ENCODE results near the gene UCN.
"Not testable (repeated sequence)": the region's sequence is repeated elsewhere in the genome, so short reads cannot be mapped to it uniquely, and the experiment has no call there.

UCN gene

DNA sequence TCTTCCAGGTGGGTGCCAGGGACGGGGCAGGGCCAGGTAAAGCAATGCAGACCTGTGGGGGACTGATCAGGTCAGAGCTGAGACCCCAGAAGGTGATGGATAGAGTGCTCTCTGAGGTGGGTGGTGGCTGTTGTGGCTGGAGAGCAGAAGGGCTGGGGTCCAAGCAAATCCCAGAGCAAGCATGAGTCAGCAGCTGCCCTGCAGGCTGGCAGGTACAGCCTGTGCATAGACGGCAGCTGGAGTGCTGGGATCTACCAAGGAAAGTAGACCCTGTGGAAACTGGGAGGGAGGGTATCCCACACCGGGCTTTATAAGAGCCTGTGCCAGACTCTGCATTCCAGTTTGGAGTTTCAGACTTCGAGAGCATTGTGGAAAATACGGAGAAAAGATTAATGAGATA, 25.4 kb downstream of the UCN start:
- no peak for DNase-seq (ENCODE audit: low read depth)

DNA sequence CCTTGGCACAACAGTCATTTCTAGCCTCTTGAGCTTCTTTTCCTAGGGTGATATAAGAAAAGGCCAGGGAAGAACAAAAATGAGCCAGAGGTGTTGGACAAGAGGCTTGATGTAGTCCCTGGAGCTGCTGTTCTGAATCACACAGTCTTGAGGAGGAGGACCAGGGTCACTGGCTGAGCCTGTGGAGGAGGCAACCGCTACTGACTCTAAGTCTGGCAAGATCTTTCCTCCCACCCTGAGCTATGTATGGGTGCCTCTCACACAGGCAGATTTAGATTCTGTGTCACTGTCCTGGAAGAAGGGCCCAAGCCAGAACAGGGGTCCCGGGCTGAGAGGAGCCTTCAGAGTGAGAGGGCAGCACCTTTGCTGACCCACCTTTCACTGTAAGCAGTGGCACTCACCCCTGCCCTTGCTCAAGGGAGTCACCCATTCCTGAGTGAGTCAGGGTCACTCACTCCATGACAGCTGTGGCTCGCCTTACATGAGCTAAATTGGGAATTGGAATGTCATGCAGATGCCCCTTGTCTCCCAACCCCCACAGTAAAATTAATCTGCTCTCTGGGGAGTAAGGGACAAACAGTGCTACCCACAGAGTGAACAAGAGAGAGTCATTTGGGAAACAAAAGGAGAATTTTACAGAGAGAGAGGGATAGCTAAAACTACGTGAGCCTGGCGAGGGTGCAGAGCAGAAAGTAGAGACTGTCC, 26.2 kb downstream of the UCN start, which contains the start of gene TRIM54:
TRIM54 (plus strand) TSS at position 575 of the 705 bp plus-strand sequence. CDS start 303 bp downstream, outside the sequence.
- DNase-seq (ENCODE audit: low read depth): no peak

DNA sequence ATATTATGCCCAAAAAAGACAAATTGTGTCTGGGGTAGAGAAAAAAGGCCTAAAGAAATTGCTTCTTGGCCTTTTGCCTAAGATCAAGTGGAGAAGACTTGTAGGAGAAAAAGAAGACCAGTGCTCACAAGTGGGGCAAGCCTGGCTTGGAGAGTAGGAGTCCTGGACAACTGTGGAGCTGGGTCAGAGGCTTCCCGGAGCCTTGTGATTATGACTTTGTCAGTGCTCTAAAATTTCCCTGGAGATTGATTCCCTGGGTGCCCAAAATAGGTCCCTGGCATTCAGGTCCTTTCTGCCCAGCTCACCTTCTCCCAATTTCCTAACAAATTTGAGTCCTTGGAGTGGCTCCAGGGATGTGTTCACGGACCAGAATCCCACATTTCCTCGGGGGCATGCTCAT, 26.8 kb downstream of the UCN start:
- no peak for DNase-seq (ENCODE audit: low read depth)

DNA sequence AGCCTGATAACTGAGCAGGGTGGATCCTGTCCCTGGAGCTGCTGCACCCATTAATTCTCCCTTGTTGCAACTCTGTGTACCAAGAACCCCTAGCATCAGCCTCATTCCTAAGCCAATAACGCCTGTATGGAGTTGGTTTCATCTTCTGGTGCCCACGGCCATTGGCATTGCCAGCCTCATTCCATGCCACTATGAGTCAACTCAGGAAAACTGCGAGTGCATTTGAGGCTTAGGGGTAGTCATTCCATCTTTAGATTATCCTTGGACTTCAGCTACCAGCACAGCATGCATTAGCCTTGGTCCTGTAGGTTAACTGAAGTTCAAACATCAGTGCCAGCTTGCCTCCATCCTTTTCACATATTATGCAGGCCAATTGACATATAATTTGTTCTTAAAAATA, 27.4 kb downstream of the UCN start:
- no peak for DNase-seq (ENCODE audit: low read depth)

DNA sequence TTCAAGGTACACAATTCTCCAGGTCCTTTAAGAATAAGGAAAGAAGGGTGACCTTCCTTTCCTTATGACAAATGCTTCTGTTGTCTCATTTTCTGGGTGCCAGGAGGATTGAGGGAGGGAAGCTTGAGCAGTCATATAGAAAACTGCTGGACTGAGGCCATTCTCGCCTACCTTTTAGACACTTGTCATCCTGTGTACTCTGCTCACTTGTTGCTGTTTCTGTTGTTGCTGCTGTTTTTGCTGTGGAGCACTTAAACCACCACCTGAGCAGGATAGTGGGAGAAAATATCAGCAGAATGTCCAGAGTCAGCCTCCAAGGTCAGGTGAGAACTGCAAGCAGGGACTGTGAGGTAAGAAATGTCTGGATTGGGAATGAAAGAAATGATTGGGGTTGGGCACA, 30.2 kb downstream of the UCN start:
- no peak for DNase-seq (ENCODE audit: low read depth)

DNA sequence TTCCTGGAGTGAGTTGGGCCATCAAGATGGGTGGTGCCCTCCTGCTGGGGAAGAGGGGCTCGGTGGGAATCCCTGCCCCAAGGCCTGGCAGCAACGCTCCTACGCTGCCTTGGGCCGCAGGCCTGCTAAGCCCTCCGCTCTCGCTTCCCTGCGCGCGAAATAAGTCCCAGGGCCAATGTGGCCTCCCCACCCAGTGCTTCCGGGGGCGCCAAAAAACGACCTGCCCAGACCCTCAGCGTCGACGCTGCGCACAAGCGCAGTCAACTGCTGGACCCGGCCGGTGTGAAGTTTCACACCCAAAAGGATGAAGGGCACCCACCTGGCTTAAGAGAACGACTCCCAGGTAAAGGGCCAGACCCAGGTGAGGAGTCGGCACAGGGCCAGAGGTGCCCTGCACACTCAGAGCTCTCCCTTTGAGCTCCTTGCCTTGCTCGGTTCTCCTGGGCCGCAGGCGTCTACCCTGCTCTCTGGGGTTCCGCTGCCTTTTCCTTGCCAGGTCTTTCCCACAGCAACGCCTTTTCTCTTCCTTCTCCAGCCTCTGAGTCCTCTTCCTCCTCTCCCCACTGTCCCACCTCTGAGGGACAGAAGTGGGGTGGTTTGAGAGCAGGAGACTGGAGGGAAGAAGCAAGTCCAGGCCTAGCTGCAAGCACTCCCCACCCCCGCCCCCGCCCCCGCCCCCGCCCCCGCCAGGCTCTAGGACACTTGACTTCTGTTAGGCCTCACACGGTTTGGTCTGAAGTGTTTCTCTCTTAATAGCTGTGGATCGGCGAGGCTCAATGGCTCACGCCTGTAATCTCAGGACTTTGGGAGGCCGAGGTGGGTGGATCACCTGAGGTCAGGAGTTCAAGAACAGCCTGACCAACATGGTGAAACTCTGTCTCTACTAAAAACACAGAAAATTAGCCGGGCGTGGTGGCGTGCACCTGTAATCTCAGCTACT, 32.8 kb downstream of the UCN start, which contains the start of gene DNAJC5G:
DNAJC5G (plus strand) TSS at position 223 of the 940 bp plus-strand sequence. CDS start 1,296 bp downstream, outside the sequence.
- DNase-seq (ENCODE audit: low read depth): no peak

DNA sequence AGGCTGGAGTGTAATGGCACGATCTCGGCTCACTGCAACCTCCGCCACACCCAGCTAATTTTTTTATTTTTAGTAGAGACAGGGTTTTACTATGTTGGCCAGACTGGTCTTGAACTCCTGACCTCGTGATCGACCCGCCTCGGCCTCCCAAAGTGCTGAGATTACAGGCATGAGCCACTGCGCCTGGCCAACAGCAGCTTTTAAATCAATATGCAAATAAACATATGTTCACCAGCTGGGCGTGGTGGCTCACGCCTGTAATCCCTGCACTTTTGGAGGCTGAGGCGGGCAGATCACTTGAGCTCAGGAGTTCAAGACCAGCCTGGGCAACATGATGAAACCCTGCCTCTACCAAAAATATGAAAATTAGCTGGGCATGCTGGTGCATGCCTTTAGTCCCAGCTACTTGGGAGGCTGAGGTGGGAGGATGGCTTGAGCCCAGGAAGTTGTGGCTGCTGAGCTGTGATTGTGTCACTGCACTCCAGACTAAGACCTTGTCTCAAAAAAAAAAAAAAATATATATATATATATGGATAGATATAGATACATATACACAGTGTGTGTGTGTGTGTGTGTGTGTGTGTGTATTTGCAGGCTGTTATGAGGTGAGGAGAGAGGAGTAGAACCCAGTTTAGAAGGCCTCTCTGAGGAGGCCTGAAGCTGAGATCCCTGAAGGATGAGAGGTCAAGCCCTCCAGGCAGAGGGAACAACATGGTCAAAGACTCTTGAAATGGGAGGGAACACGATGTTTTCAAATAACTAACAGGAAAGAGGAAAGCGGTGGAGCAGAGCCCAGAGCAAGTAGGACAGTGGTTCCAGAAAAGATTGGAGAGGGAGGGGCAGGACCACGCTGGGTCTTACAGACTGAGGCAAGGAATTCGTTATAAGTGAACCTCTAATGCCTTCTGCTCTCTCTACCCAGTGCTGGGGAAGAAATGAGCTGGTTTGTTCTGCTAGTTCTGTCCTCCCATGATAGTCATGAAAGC, 35.4 kb downstream of the UCN start:
- DNase-seq (ENCODE audit: low read depth): not testable (repeated sequence)

DNA sequence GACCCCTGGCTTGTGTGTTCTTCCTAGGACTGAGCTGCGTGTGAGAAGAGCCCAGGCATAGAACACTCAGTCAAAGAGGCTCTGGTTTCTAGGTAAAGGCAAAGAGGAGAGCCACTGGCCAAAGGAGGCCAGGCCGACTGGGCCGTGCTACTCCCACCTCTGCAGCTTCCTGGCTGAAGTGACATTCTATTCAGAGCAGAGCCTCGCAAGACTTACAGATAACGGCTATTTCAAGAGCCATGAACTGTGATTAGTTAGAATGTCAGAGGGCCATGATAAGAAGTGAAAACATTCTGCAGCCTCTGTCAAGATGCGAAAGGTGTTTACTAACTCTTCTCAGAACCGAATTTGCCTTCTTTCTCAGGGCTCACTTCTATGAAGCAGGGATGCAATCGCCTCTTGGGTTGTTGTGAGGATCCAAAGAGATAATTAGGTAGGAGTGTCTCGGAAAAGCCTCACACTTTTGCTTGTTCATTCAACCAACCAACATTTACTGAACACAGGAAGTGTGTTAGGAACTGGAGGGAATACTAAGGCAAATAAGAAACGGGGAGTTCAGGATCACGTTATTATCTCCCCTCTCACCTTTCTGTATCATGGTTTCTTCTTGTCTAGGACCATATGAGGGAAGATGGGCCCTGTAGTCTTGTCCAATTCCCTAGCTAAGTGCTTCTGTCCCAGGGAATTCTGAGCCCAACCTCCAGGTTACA, 36.5 kb downstream of the UCN start:
- no peak for DNase-seq (ENCODE audit: low read depth)

DNA sequence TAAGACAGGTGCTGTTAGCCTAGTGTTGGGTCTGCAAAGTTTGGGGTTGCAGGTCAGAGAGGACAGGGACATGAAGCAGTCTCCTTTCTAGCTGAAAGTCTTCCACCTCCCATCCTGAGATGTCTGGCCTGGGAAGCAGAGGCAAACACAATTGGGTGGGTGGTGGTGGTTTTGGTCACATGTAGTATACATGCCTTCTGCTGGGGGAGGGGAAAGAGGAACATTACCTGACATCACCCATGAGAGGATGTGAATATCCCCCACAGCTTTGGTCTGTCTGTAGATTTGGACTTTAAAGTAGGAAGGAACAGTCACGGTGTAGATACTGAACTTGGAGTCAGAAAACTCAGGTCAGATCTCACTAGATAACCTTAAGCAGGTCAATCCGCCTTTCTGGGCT, 37.6 kb downstream of the UCN start:
- DNase-seq (ENCODE audit: low read depth): no peak

DNA sequence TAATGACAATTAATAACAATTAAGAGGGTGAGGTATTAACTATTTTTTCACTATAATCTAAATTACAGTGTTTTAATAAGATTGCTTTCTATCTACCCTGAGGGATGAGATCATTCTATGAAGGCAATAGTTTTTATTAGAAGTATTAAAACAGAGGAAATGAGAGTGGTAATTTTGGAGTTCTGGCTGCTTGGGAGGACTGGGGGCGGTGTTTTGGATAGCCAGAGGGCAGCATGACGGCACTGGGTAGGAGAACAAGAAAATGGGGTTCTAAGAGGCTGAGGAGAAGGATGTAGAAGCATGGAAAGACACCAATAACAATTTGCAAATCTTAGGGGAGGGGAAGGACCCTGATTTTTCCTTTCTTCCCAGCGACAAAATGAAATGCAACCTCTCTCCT, 38.1 kb downstream of the UCN start:
- DNase-seq (ENCODE audit: low read depth): no peak

DNA sequence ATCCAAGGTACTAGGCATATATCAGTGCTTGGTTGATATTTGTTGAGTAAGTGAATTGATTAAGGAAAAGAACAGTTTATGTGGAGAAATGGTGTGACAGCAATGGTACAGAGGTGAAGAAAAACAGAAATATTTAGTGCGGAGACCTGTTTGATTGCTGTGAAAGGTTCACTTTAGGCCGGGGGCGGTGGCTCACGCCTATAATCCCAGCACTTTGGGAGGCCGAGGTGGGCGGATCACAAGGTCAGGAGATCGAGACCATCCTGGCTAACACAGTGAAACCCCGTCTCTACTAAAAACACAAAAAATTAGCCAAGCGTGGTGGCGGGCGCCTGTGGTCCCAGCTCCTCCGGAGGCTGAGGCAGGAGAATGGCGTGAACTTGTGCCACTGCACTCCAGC, 39.9 kb downstream of the UCN start:
- not testable (repeated sequence) for DNase-seq (ENCODE audit: low read depth)

DNA sequence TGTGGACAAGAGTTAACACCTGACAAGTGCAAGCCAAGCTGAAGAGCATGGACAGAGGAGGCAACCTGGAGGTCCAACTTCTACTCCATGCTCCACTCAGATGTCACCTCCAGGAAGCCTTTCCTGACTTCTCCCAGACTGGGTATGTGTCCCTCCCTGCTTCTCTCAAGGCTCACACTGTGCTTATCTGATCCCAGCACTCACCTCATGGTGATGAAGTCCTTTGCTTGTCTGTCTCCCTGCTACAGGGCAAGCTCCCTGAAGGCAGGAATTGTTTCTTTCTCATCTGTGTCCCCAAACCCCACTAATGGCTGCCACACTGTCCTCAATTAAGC, 42.7 kb downstream of the UCN start:
- no peak for DNase-seq (ENCODE audit: low read depth)

DNA sequence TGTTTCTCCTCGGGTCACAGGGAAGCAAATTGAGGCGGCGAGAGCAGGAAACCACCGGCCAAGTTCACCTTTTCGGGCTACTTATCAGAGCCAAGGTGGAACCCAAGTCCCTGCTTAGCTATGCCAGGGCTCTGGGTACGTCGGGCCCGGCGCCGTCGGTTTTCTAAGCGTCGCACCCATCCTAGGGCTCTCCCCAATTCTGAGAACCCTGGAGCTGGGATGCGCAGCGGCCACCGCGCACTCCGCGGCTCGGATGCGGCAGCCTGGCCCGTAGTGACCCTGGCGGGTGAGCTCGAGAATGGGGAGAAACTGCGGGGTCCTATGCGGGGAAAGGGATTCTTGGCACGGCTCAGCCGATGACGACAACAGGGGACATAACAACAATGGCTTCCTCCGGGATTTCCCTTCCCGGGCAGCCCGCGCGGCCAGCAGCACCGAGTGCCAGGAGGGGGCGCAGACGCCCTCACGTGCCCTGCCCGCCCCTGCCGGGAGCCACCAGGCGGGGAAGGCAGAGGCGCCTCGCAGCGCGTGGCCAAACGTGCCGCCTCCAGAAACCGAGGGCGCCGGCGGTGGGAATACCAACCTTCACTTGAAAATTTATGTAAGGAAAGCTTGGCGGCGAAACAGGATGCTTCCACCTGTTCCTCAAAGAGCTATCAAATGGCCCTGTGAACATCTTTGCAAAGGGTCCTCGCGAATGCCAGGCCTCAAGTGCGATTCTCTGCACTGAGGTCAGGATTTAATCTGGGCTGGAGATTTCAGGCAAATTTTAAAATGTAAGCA, 43.3 kb downstream of the UCN start:
- peak; percentile 27 for DNase-seq (ENCODE audit: low read depth)

DNA sequence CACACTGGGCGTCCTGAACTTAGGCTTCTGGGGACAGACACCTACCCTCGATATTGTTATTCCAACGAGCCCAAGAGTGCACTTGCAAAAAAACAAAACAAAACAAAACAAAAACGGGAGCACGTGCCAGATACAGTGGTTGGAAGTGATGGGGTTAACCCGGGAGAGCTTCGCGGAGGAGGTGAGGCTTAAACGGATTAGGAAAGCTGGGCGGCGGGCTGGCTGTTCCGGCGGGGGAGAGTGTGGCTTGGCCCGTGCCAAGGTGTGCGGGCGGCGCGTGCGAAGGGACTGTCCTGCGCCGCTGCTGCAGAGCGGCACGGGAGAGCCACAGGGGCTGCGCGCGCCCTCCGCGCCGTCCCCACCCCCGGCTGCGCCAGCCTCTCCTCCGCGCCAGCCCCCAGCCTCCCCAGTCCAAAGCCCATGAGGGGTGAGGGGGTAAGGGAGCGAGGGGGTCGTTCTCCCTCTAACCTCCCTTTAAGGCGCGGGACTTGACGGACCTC, 43.9 kb downstream of the UCN start:
- no peak for DNase-seq (ENCODE audit: low read depth)

DNA sequence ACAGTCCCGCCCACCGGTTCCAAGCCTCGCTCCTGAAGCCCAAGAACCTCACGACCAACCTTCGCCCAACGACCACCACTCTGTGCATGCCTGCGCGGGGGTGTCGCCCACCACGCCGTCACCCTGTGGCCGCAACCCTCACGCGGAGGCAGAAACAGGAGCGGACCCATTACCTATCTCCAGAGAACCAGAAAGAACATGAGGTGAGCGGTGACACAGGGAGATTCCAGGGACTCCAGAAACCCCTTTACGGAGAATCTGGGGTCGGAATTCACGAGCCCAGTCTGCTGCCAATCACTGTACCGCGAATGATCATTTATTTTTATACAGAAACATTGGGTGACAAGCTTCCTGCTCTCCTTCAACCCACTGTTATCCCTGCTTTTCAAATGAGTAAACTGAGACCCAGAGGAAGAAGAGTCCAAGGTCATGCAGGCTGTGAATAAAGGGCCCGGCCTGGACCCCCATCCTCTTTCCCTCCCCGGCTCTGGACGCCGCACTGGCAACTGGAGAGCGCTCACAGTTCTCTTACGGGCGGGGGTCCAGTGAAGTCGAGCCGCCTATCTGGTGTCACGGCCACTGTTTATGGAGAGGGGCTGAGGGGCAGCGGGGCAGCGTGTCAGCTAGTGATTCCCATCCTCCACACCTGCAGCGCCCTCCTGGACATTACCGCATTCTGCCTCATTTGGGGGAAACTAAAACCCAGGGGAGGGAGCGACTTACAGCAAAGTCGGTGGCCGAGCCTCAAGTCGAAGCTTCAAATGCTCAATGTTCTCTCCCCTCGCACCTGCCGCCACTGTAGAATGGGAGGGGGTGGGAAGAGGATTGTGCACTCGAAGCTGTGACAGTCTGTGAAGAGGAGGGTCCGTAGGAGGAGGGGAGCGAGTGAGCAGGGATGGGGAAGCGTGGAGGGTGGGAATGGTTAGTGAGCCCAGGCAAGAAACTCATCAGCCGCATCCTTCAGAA, 44.7 kb downstream of the UCN start:
- DNase-seq (ENCODE audit: low read depth): no peak

DNA sequence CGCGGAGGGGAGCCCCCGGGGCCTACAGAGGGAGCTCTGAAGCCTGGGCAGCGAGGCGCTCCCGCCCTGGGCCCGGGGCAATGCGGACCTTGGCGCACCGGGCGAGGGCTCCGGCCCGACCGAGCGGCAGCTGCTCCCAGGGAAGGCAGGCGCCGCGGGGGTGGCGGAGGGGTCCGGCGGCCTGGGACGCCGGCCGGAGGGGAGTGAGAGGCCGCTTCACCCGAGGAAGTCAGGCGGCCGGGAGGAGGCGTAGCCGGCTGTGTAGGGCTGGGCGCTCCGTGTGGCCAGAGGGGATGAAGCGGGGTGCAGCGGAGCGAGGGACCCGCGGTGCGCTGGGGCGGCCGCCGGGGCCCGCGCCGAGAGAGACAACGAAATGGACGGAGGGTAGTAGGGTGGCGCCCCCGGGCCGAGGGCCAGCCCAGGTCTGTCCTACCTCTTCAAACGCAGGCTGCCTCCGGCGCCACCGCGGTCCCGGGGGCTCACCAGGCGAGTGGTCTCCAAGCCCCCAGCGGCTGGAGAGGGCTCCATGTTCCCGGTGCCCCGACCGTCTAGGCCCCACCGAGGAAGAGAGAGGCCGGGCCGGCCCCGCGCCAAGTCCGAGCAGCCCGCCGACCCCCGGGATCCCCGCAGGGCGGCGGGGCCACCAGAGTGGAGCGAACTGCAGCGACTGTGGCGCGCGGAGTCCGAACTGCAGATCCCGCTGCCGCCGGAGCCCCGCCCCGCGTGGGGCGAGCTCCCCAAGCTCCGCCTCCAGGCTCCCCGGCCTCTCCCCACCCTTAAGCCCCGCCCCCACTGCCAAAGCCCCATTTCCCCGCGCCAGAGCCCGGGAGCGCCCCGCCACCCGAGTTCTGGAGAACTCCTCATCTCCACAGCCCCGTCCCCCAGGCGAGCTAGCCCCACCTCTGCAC, 45.6 kb downstream of the UCN start, which contains the start of gene SLC30A3:
SLC30A3 (minus strand) TSS at position 669 of the 908 bp plus-strand sequence; CDS start at position 528, 141 bp downstream.
- peak; percentile 36 for DNase-seq (ENCODE audit: low read depth)

DNA sequence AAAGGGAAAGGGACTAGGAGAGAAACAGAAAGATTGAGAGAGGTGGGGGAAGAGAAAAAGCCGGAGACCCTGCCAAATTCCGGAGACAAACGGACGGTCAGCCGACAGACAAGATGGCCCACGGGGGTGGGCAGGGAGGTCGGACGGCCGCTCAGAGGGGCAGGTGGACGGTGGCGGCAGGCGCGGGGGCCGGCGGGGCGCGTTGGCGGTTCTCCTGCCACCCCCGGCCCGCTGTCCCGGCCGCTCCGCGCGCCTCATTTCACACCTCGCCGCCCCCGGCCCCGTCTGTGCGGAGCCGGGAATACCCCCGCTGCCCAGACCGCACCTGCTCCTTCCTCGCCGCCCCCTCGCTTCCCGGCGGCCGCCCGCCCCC, 46.3 kb downstream of the UCN start:
- DNase-seq (ENCODE audit: low read depth): no peak

Data from iris pigment epithelial cell (primary cell).